NCI-H2227 treated with DMSO at 0.1 percent for 48 hours (cell line): ENCODE data around the gene TEX30.
"Not testable (repeated sequence)": the region's sequence is repeated elsewhere in the genome, so short reads cannot be mapped to it uniquely, and the experiment has no call there.

ENCODE experiments used
- DNase-seq: peaks from one replicate; lab custom pipeline; 2025; lab: John Stamatoyannopoulos, UW

Gene TEX30

DNA sequence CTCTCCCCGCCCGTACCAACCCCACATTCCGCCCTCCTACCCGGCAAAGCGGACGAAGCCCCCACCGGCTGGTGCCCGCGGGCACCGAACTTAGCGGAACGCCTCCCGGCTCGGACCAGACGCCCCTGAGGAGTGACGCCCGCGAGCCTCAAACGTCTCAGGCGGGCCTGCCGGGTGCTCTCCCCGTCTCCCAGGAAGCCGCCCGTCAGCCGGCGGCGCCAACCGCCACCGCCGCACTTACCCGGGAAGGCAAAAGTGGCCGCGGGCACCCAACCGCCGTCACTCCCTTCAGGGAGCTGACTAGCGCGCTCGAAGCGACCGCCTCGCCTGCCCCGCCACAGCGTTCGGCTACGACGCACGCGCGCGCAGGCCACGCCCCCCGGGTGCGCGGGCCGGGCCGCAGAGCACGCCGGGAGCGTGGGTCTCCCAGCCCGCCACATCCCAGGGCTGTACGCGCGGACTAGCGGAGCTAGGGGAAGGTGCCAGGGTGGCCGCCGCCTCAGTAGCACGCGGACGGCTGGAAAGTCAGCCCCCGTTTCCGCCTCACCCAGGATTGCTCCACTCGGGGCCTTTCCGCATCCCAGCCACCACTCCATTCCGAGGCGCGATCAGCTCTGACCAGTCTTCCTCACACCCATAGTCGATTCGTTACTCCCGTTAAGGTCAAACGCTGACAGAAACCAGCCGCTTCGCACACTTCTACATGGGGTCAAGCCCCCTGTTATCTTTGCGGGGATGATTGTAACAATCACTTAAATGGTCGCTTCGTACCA, at the start of gene TEX30:
TSS of gene TEX30 (minus strand) at position 346 of the 773 bp plus-strand sequence. CDS start 3,760 bp downstream, outside the sequence.
- DNase-seq = peak; percentile 73

GRCh38 chr13:102817907-102818306, 44.3 kb upstream of the TEX30 start:
- DNase-seq = no peak

GRCh38 chr13:102817241-102817640, 43.7 kb upstream of the TEX30 start:
- no peak for DNase-seq

GRCh38 chr13:102816708-102817107, 43.1 kb upstream of the TEX30 start:
- no peak for DNase-seq

- DNase-seq = no peak
These were observed 42.2 kb upstream of the TEX30 start for GRCh38 chr13:102815788-102816187.

DNA sequence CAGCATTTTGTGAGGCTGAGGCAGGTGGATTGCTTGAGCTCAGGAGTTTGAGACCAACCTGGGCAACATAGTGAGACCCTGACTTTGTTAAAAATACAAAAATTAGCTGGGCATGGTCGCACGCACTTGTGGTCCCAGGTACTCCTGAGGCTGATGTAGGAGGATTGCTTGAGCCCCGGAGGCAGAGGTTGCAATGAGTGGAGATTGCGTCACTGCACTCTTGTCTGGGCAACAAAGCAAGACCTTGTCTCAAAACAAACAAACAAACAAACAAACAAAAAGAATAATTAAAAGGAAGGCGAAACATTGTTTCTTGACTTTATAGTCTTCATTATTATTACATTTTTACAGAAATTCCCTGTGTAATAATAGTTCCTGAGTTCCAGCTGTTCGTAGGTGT, 41.2 kb upstream of the TEX30 start:
- DNase-seq = no peak

- no peak for DNase-seq
These were observed 40.5 kb upstream of the TEX30 start for GRCh38 chr13:102814025-102814607.

GRCh38 chr13:102812611-102813287, 39.2 kb upstream of the TEX30 start:
- DNase-seq = no peak

DNA sequence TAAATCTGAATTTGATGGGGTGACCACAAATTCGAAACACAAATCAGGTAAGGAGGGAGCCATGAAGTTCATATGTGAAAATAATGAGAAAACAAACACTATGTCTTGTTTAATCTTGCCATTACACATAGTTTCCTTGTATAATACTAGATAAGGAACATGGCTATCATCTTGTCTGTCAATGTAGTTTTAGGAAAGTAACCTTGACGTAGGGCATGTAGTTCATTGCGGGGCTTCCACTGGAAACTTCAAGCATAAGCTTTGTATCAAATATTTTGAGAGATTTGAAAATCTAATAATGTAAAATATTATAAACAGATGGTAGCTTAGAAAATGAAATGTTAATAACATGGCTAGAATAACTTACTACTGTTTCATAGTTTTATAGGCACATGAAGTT, 34.1 kb upstream of the TEX30 start:
- DNase-seq = no peak

GRCh38 chr13:102805680-102806079, 32.1 kb upstream of the TEX30 start:
- no peak for DNase-seq

DNA sequence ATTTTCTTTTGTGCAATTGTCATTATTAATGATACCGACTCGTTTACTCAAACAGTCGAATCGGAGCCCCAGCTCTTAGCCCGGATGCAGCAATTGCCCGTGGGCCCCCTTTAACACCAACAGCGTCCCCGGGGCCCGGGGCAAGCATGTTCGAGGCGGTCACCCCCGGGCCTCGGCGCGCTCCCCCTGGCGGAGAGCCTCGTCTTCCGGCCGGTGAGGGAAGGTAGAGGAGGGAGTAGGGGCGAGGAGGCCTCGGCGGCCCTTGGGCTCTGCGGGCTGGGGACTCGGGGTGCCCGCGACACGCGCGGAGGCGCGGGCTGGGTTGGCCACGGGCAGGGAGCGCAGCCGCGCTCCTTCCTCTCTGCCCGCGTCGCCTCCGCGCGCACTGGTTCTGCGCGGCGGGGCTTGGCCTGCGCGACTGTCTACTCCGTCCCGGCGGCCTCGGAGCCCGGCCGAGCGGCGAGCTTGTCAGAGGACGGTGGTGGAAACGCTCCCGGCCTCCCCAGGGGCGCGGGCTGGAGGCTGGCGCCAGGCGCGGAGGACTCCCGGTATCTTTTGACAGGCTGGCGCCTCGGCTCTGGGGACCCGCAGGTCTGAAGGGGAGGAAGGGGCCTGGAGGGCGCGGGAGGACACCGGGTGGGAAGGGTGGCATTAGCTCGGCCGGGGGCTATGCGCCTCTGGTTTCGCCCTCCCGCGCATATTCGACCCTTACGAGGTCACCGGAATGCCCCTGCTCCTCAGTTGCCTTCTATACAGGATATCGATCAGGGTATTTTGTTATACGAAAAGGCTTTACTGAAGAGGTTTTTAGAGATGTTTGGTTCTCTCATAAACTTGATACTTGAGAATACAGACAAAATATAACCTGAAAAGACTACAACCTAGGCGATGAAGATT, 26.8 kb upstream of the TEX30 start:
- DNase-seq = peak; percentile 49

GRCh38 chr13:102799426-102800144, 26.0 kb upstream of the TEX30 start:
- no peak for DNase-seq

GRCh38 chr13:102798581-102799425, 25.2 kb upstream of the TEX30 start, which contains the start of the genes BIVM and POGLUT2:
BIVM (plus strand) TSS chr13:102799119; CDS start chr13:102807268, 8,149 bp downstream.
POGLUT2 (minus strand) TSS chr13:102798976; CDS start chr13:102798670, 306 bp downstream.
- DNase-seq = peak; percentile 81

GRCh38 chr13:102793611-102794355, 20.2 kb upstream of the TEX30 start:
- no peak for DNase-seq

- no peak for DNase-seq
These were observed 18.8 kb upstream of the TEX30 start for GRCh38 chr13:102792396-102792795.

- no peak for DNase-seq
These were observed 15.1 kb upstream of the TEX30 start for GRCh38 chr13:102788683-102789082.

- DNase-seq = no peak
These were observed 10.9 kb upstream of the TEX30 start for GRCh38 chr13:102784483-102784882.

DNA sequence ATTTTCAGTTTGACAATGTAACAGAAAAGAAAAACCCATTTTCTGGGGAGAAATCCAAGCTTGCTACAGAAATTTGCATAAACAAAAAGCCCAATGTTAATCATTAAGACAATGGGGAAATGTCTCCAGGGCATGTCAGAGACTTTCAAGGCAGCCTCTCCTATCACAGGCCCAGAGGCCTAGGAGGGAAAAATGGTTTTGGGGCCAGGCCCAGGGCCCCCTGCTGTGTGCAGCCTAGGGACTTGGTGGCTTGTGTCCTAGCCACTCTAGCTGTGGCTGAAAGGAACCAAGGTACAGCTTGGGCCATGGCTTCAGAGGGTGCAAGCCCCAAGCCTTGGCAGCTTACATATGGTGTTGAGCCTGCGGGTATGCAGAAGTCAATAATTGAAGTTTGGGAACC, 8.0 kb upstream of the TEX30 start:
- no peak for DNase-seq

- not testable (repeated sequence) for DNase-seq
These were observed 7.1 kb upstream of the TEX30 start for GRCh38 chr13:102780656-102781055.
